HG03097 (cell line): Measurements from ENCODE around the gene OR8S1.
"Not testable (repeated sequence)": the region's sequence is repeated elsewhere in the genome, so short reads cannot be mapped to it uniquely, and the experiment has no call there.

Experiments used
- ATAC-seq: cut with Tn5 transposase; IDR thresholded peaks from one replicate; pipeline ENCODE4 v1.9.1; 2021; ENCODE audit not compliant: unreplicated experiment, low FRiP score

The OR8S1 gene

GRCh38 chr12:48553666-48554343, 28.4 kb downstream of the OR8S1 start:
- not testable (repeated sequence) for ATAC-seq

GRCh38 chr12:48556631-48557030, 31.2 kb downstream of the OR8S1 start:
- no peak for ATAC-seq

GRCh38 chr12:48557919-48558318, 32.5 kb downstream of the OR8S1 start:
- no peak for ATAC-seq

- ATAC-seq, result no peak
Observed at GRCh38 chr12:48567731-48568130, 42.3 kb downstream of the OR8S1 start.

GRCh38 chr12:48569946-48570345, 44.5 kb downstream of the OR8S1 start, which contains the start of gene LALBA:
TSS of gene LALBA (minus strand) at chr12:48570046. CDS start at chr12:48570020, 26 bp downstream.
- no peak for ATAC-seq

- ATAC-seq, result no peak
Observed at GRCh38 chr12:48572326-48572725, 46.9 kb downstream of the OR8S1 start.
